ENCODE data around the gene BTBD2.

The BTBD2 gene

DNA sequence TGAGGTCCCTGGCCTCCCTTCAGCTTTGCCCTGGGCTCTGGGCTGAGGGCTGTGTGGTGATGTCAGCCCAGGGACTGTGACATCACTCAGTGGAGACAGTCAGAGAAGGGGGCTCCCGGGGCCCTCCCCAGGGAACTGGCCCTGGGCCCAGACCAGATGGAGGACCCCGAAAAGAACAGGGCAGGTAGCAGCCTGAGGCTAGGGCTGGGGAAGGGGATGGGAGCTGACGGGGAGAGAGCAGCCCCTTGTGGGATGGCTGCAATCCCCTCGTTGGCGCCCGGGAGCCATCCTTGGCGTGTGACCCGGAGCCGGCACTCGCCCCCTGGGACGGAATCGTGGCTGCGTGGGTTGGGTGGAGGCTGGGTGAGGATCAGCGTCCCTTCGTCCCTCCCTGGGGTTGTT is 61.0 kb downstream of the BTBD2 start:
- Histone ChIP-seq H3K27ac (no peak overlapping the region), H3K4me3 (ENCODE audit: low read depth, low read length) (no peak overlapping the region)

DNA sequence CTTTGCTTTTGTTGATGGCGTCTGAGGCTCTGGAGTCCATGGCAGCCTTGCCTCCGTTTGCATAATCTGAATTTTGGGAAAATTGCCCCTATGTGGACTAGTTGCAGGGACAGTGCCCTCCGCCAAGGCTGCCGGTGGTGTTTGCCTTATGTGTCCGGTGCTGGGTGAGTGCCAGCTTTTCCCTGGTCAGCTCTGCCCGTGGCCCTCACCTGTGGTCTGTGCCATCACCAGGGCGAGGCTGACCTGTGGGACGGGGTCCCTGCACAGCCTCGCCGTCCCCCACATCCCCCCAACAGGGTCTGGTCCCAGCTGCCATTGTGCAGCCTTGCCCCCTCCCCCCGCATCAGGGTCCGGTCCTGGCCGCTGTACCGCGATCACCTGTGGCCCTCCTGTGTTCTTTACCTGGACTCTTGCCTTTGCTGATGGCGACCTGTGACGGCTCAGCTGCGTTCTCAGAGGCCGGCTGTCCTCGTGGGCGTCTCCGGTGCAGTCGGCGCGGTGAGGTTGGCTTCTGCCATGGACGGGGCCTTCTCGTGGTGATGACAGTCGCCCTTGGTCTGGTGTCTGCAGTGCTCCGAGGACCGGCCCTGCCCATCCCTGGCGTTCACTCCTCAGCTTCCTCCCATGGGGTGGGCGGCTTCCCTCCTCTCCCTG is 61.9 kb downstream of the BTBD2 start:
- Histone ChIP-seq H3K4me2 (ENCODE audit: low read length) (no peak overlapping the region), H3K27me3 (ENCODE audit: control insufficient read depth, insufficient read depth, low read length) (no peaks in the 10 kb centered on the region), H3K9ac (no peak overlapping the region), H3K4me3 (ENCODE audit: low read depth, low read length) (no peak overlapping the region), H3K79me2 (peaks cover 73% of the 10 kb centered on the region), H2AFZ (no peak overlapping the region), H3K9me3 (ENCODE audit: control insufficient read depth, low read length) (no peaks in the 10 kb centered on the region), H3K36me3 (ENCODE audit: control insufficient read depth, insufficient read depth, low read length) (no peaks in the 10 kb centered on the region), H3K27ac (no peak overlapping the region), H3K4me1 (no peaks in the 10 kb centered on the region)
- TF ChIP-seq, protein P1, sequence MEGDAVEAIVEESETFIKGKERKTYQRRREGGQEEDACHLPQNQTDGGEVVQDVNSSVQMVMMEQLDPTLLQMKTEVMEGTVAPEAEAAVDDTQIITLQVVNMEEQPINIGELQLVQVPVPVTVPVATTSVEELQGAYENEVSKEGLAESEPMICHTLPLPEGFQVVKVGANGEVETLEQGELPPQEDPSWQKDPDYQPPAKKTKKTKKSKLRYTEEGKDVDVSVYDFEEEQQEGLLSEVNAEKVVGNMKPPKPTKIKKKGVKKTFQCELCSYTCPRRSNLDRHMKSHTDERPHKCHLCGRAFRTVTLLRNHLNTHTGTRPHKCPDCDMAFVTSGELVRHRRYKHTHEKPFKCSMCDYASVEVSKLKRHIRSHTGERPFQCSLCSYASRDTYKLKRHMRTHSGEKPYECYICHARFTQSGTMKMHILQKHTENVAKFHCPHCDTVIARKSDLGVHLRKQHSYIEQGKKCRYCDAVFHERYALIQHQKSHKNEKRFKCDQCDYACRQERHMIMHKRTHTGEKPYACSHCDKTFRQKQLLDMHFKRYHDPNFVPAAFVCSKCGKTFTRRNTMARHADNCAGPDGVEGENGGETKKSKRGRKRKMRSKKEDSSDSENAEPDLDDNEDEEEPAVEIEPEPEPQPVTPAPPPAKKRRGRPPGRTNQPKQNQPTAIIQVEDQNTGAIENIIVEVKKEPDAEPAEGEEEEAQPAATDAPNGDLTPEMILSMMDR (IDR thresholded peaks at IDR 0.05), result no peak

More for the DNA sequence above, 61.0 kb downstream of the BTBD2 start:
- Histone ChIP-seq H3K79me2 (peaks cover 69% of the 10 kb centered on the region), H3K36me3 (ENCODE audit: control insufficient read depth, insufficient read depth, low read length) (no peaks in the 10 kb centered on the region), H3K27me3 (ENCODE audit: control insufficient read depth, insufficient read depth, low read length) (no peaks in the 10 kb centered on the region), H3K4me1 (no peaks in the 10 kb centered on the region), H2AFZ (no peak overlapping the region), H3K9ac (no peak overlapping the region), H3K4me2 (ENCODE audit: low read length) (no peak overlapping the region), H3K9me3 (ENCODE audit: control insufficient read depth, low read length) (no peaks in the 10 kb centered on the region)
- TF ChIP-seq, protein P1 (IDR thresholded peaks at IDR 0.05), result no peak

DNA sequence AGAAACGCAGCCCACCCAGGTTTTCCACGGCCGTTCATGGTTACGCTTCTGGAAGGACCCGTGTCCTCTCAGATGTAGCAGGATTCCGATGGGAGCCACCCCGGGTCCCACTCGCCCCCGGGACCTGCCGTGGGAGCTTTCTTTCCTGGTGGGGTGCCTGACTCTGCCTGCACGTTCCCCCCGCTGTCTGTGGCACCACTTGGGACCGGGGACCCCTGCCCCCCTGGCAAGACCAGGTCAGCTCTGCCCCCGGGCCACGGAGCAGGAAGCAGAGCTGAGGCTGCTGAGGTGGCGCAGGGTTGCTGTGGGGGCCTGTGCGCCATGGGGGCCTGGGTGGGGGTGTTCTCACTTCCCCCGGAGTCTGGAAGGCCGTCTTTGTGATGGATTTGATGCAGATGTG is 62.5 kb downstream of the BTBD2 start:
- no peaks in the 10 kb centered on the region for H3K4me1 ChIP-seq
- no peaks in the 10 kb centered on the region for H3K36me3 ChIP-seq (ENCODE audit: control insufficient read depth, insufficient read depth, low read length)
- no peaks in the 10 kb centered on the region for H3K9me3 ChIP-seq (ENCODE audit: control insufficient read depth, low read length)
- no peaks in the 10 kb centered on the region for H3K27me3 ChIP-seq (ENCODE audit: control insufficient read depth, insufficient read depth, low read length)
- no peak overlapping the region for H3K9ac ChIP-seq
- H3K4me3 ChIP-seq (ENCODE audit: low read depth, low read length), result no peak overlapping the region
- no peak overlapping the region for H2AFZ ChIP-seq
- TF ChIP-seq, protein P1 (IDR thresholded peaks at IDR 0.05), result no peak
- H3K79me2 ChIP-seq, result peaks cover 74% of the 10 kb centered on the region
- H3K4me2 ChIP-seq (ENCODE audit: low read length), result no peak overlapping the region
- no peak overlapping the region for H3K27ac ChIP-seq

DNA sequence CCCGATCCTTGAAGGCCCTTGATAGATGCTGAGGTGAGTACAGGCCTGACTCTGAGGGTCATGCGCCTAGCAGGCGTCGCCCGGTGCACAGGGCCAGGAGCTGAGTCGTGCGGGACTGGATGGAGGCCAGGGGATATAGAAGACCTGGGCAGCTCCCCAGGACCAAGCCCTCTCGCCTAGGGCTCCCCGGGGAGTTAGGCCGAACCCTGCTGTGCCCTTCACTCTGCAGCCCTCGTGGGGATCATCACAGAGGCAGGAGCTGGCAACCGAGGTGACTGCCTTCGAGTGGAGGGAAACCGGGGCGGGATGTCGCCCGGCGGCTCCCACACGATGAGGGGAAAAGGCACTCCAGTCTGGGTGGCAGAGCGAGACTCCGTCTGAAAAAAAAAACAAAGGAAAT is 62.9 kb downstream of the BTBD2 start:
- H3K9me3 ChIP-seq (ENCODE audit: control insufficient read depth, low read length), result no peaks in the 10 kb centered on the region
- H3K36me3 ChIP-seq (ENCODE audit: control insufficient read depth, insufficient read depth, low read length), result no peaks in the 10 kb centered on the region
- H3K4me3 ChIP-seq (ENCODE audit: low read depth, low read length), result no peak overlapping the region
- no peak overlapping the region for H3K4me2 ChIP-seq (ENCODE audit: low read length)
- no peak overlapping the region for H3K27ac ChIP-seq
- H3K9ac ChIP-seq, result no peak overlapping the region
- H2AFZ ChIP-seq, result no peak overlapping the region
- H3K79me2 ChIP-seq, result peaks cover 75% of the 10 kb centered on the region
- no peaks in the 10 kb centered on the region for H3K27me3 ChIP-seq (ENCODE audit: control insufficient read depth, insufficient read depth, low read length)
- TF ChIP-seq, protein P1 (IDR thresholded peaks at IDR 0.05), result no peak
- H3K4me1 ChIP-seq, result no peaks in the 10 kb centered on the region

DNA sequence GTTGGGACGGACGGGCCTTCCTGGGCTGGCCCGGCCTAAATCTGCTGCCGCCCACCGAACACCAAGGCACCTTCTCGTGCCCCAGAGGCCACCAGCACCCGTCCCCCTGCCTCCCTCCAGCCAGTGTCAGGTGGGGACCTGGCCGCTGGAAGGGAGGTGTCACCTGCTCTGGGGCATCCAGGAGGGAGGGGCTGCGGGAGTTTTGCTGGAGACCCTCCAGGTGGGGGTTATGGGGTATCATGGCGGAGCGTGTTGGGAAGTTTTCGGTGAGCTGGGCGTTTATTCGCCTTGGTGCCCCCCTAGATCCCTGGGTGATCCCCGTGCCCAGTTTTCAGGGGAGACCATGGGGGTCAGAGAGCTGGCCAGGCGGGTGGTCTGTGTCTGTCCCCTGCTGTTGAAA is 64.9 kb downstream of the BTBD2 start:
- Histone ChIP-seq H3K27ac (no peak overlapping the region), H3K4me2 (ENCODE audit: low read length) (no peak overlapping the region), H3K9ac (no peak overlapping the region), H3K9me3 (ENCODE audit: control insufficient read depth, low read length) (no peaks in the 10 kb centered on the region), H3K4me3 (ENCODE audit: low read depth, low read length) (no peak overlapping the region), H2AFZ (no peak overlapping the region), H3K36me3 (ENCODE audit: control insufficient read depth, insufficient read depth, low read length) (no peaks in the 10 kb centered on the region), H3K79me2 (peaks cover 74% of the 10 kb centered on the region), H3K4me1 (no peaks in the 10 kb centered on the region), H3K27me3 (ENCODE audit: control insufficient read depth, insufficient read depth, low read length) (no peaks in the 10 kb centered on the region)
- TF ChIP-seq, protein P1 (IDR thresholded peaks at IDR 0.05), result no peak
